ENCODE measurements around the gene GPR52. TPM values are rescaled to one million over a fixed set of nuclear protein-coding genes. Genes with fewer than 3 reads are reported as not detected.

GPR52 gene
- total RNA-seq = 5.8 TPM

GRCh38 chr1:174447866-174448530, at the start of gene GPR52:
Gene GPR52, plus strand, starts transcription at chr1:174447964. Its CDS starts 148 bp downstream, at chr1:174448112.

